B cell (primary cell): ENCODE measurements around the gene MTSS2. TPM values are rescaled to one million over a fixed set of nuclear protein-coding genes. Genes with fewer than 3 reads are reported as not detected.

Experiments used
- ATAC-seq: fragments of 200-7000 bp; cut with Tn5 transposase; one replicate; pipeline ENCODE4 v1.10.0; 2021; ENCODE audit warnings: low read depth, mild to moderate bottlenecking, moderate number of reproducible peaks, moderate library complexity
- CTCF ChIA-PET: fragments of 350-600 bp; sonication (Branson Sonifier 250); formaldehyde crosslinking; loops from one replicate; lab custom pipeline; 2021; ENCODE audit warnings: antibody characterized with exemption, inconsistent platforms; lab: Charles Lee
- POLR2A ChIA-PET: fragments of 350-600 bp; sonication (Branson Sonifier 250); formaldehyde crosslinking; loops from one replicate; lab custom pipeline; 2021; ENCODE audit warnings: antibody characterized with exemption; lab: Charles Lee
- DNase-seq: peaks from one replicate; pipeline ENCODE4 v3.0.0; 2013
- H2AFZ ChIP-seq: 2 replicates; pipeline ENCODE4 v1.6.1; 2012; ENCODE audit warnings: mild to moderate bottlenecking, low read depth, low read length; ENCODE audit not compliant: insufficient read depth, poor library complexity, severe bottlenecking
- H3K27ac ChIP-seq, 2 donors: 1 replicate in 1 of 2; 2 replicates in 1 of 2; pipeline ENCODE4 v1.5.1; 2012 to 2013; ENCODE audit warnings: low read length in 2 of 2, mild to moderate bottlenecking in 2 of 2, moderate library complexity in 1 of 2
- H3K27me3 ChIP-seq, 4 experiments: fragments of 200-600 bp in 1 of 4; sonication (generic) in 1 of 4; replicated peaks in 1 of 4; 1 replicate in 2 of 4; 2 replicates in 2 of 4; pipeline versions ENCODE4 v1.6.1 to v1.7.0; 2013 to 2016; ENCODE audit warnings: low read length in 3 of 4, mild to moderate bottlenecking in 2 of 4, mixed read lengths in 1 of 4, moderate library complexity in 1 of 4; ENCODE audit not compliant: insufficient read depth in 4 of 4, control insufficient read depth in 3 of 4; ENCODE audit errors: control extremely low read depth in 1 of 4
- H3K36me3 ChIP-seq, 2 experiments: replicated peaks in 1 of 2; 1 replicate in 1 of 2; 2 replicates in 1 of 2; pipeline versions ENCODE4 v1.6.1 to v1.7.1; 2013; ENCODE audit warnings: low read length in 1 of 2; ENCODE audit not compliant: insufficient read depth in 2 of 2, control insufficient read depth in 1 of 2; ENCODE audit errors: control extremely low read depth in 1 of 2, extremely low read depth in 1 of 2
- H3K4me1 ChIP-seq, 2 donors: fragments of 200-600 bp in 1 of 2; sonication (generic) in 1 of 2; 1 replicate in 1 of 2; 2 replicates in 1 of 2; pipeline versions ENCODE4 v1.5.1 to v1.6.1; 2013 to 2017; ENCODE audit warnings: low read length in 2 of 2; ENCODE audit not compliant: control insufficient read depth in 2 of 2, insufficient read depth in 2 of 2
- H3K4me2 ChIP-seq: replicated peaks from 2 replicates; pipeline ENCODE3; 2012; ENCODE audit warnings: mild to moderate bottlenecking, low read depth, low read length; ENCODE audit not compliant: poor library complexity, severe bottlenecking
- H3K4me3 ChIP-seq, 5 experiments: fragments of 200-600 bp in 1 of 5; sonication (generic) in 1 of 5; 1 replicate in 3 of 5; 2 replicates in 2 of 5; pipeline versions ENCODE4 v1.5.1 to v1.7.0; 2011 to 2016; ENCODE audit warnings: low read length in 4 of 5, mild to moderate bottlenecking in 4 of 5, low read depth in 2 of 5, control low read depth in 1 of 5, moderate library complexity in 1 of 5; ENCODE audit not compliant: insufficient read depth in 1 of 5; ENCODE audit errors: control extremely low read depth in 1 of 5, extremely low read depth in 1 of 5
- H3K79me2 ChIP-seq: fragments of 200-600 bp; sonication (generic); one replicate; pipeline ENCODE4 v1.6.0; 2016; ENCODE audit warnings: low read length; ENCODE audit not compliant: control insufficient read depth, insufficient read depth
- H3K9ac ChIP-seq: fragments of 200-600 bp; sonication (generic); 2 replicates; pipeline ENCODE4 v1.6.1; 2017; ENCODE audit warnings: mild to moderate bottlenecking, low read length, moderate library complexity
- H3K9me3 ChIP-seq, 3 donors: one replicate each; pipeline versions ENCODE4 v1.6.1 to v1.7.1; 2013; ENCODE audit warnings: low read length in 2 of 3; ENCODE audit not compliant: control insufficient read depth in 2 of 3, insufficient read depth in 1 of 3; ENCODE audit errors: control extremely low read depth in 1 of 3
- H4K20me1 ChIP-seq: 2 replicates; pipeline ENCODE4 v1.6.0; 2012; ENCODE audit warnings: mild to moderate bottlenecking, low read length; ENCODE audit not compliant: insufficient read depth, control insufficient read depth, poor library complexity, severe bottlenecking
- H3K27ac Mint-ChIP-seq: one replicate; pipeline ENCODE4 v1.8.0; 2021; ENCODE audit warnings: mixed read lengths
- H3K27me3 Mint-ChIP-seq: one replicate; pipeline ENCODE4 v1.8.0; 2021; ENCODE audit warnings: mixed read lengths
- H3K4me1 Mint-ChIP-seq: one replicate; pipeline ENCODE4 v1.8.0; 2021; ENCODE audit warnings: mixed read lengths
- H3K4me3 Mint-ChIP-seq: one replicate; pipeline ENCODE4 v1.8.0; 2021; ENCODE audit warnings: mixed read lengths
- H3K9me3 Mint-ChIP-seq: one replicate; pipeline ENCODE4 v1.8.0; 2022; ENCODE audit warnings: mixed read lengths; ENCODE audit not compliant: insufficient read depth
- EZH2 ChIP-seq: IDR thresholded peaks from 2 replicates; pipeline ENCODE4 v1.6.1; 2012; ENCODE audit warnings: borderline replicate concordance, low read depth, mild to moderate bottlenecking, moderate library complexity, low read length; ENCODE audit not compliant: insufficient read depth, poor library complexity, severe bottlenecking
- WGBS: methylation state at CpG from one replicate; pipeline ENCODE4 v1.1.5; 2013; ENCODE audit warnings: missing lambda C conversion rate; ENCODE audit not compliant: insufficient coverage; 5-methylcytosine and 5-hydroxymethylcytosine counted together
- intact Hi-C: fragments of 100-400 bp; cut with micrococcal nuclease; formaldehyde crosslinking; loops from one replicate; pipeline ENCODE4 v1.10.0; 2022
- polyA plus RNA-seq: library from polyadenylated mRNA; depleted of rRNA; stranded (reverse); fragments of >200 nt; gene quantifications from 2 replicates; pipeline ENCODE4 v1.2.3, GENCODE V29; 2012
- total RNA-seq, 2 donors: library from RNA; stranded (reverse); fragments of 120-200 nt in 1 of 2; gene quantifications; 1 replicate in 1 of 2; 2 replicates in 1 of 2; pipeline versions ENCODE4 v1.2.3 to v1.2.4, GENCODE V29; 2013 to 2022
- TF ChIP-seq, protein P1 (sequence below): fragments of 200-600 bp; IDR thresholded peaks from one replicate; pipeline ENCODE4 v1.8.0; 2022; ENCODE audit warnings: antibody characterized with exemption, mild to moderate bottlenecking

The MTSS2 gene
- total and polyA plus RNA-seq, 2 donors (not counting 1 experiment from before 2014, with no cell fraction given): 1.6 to 2.6 TPM

- no peak overlapping the region for H3K4me3 ChIP-seq
- ATAC-seq: no peak
- WGBS: 92% methylated on average over 13 of the region's 16 CpGs
- TF ChIP-seq, protein P1, sequence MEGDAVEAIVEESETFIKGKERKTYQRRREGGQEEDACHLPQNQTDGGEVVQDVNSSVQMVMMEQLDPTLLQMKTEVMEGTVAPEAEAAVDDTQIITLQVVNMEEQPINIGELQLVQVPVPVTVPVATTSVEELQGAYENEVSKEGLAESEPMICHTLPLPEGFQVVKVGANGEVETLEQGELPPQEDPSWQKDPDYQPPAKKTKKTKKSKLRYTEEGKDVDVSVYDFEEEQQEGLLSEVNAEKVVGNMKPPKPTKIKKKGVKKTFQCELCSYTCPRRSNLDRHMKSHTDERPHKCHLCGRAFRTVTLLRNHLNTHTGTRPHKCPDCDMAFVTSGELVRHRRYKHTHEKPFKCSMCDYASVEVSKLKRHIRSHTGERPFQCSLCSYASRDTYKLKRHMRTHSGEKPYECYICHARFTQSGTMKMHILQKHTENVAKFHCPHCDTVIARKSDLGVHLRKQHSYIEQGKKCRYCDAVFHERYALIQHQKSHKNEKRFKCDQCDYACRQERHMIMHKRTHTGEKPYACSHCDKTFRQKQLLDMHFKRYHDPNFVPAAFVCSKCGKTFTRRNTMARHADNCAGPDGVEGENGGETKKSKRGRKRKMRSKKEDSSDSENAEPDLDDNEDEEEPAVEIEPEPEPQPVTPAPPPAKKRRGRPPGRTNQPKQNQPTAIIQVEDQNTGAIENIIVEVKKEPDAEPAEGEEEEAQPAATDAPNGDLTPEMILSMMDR: no peak
- no peak for TF ChIP-seq EZH2
- no peak overlapping the region for H2AFZ ChIP-seq
- H3K36me3 ChIP-seq: peaks cover 0 to 8% of the 10 kb centered on the region in 2 experiments
- no peaks in the 10 kb centered on the region for H4K20me1 ChIP-seq
- H3K4me2 ChIP-seq: no peak overlapping the region
- peaks cover 0 to 1% (median 0%) of the 10 kb centered on the region in 4 experiments for H3K27me3 ChIP-seq
- peaks cover 0 to 2% of the 10 kb centered on the region in 2 donors for H3K4me1 ChIP-seq
- no peak overlapping the region for H3K27ac ChIP-seq
- intact Hi-C loops: no loop called here
- Mint-ChIP-seq H3K27ac (no peak overlapping the region), H3K4me3 (no peak overlapping the region), H3K27me3 (peaks cover 6% of the 10 kb centered on the region), H3K9me3 (no peaks in the 10 kb centered on the region), H3K4me1 (peaks cover 7% of the 10 kb centered on the region)
- no peaks in the 10 kb centered on the region for H3K9me3 ChIP-seq
- H3K79me2 ChIP-seq: no peaks in the 10 kb centered on the region
- no peak overlapping the region for H3K9ac ChIP-seq
- POLR2A ChIA-PET: no interaction called here
- no peak for DNase-seq
- CTCF ChIA-PET: no interaction called here
These were observed 4.4 kb upstream of the MTSS2 start for GRCh38 chr16:70689970-70690891.
